Effector CD8-positive, alpha-beta T cell (primary cell): Measurements from ENCODE around the gene SLC25A4.
"Not testable (repeated sequence)": the region's sequence is repeated elsewhere in the genome, so short reads cannot be mapped to it uniquely, and the experiment has no call there.

Source experiments
- DNase-seq: peaks from one replicate; lab custom pipeline; 2025; lab: John Stamatoyannopoulos, UW
- total RNA-seq, 4 experiments: gene quantifications; one replicate each; lab custom pipeline; 2026; lab: John Stamatoyannopoulos, UW

SLC25A4 gene
- total RNA-seq = 8.7 to 15.8 (median 13.0) reads per million in 4 experiments

- peak; percentile 83 for DNase-seq
Measured at GRCh38 chr4:185142912-185143600, at the start of gene SLC25A4. Gene SLC25A4 (plus strand): TSS chr4:185143266. CDS start chr4:185143373, 107 bp downstream.

- no peak for DNase-seq
Measured at GRCh38 chr4:185093603-185094002, 49.5 kb upstream of the SLC25A4 start.

GRCh38 chr4:185096032-185096653, 46.9 kb upstream of the SLC25A4 start:
- no peak for DNase-seq

- no peak for DNase-seq
Measured at GRCh38 chr4:185098474-185098873, 44.6 kb upstream of the SLC25A4 start.

- no peak for DNase-seq
Measured at GRCh38 chr4:185099024-185099682, 43.9 kb upstream of the SLC25A4 start.

- no peak for DNase-seq
Measured at GRCh38 chr4:185099940-185100339, 43.1 kb upstream of the SLC25A4 start.

DNA sequence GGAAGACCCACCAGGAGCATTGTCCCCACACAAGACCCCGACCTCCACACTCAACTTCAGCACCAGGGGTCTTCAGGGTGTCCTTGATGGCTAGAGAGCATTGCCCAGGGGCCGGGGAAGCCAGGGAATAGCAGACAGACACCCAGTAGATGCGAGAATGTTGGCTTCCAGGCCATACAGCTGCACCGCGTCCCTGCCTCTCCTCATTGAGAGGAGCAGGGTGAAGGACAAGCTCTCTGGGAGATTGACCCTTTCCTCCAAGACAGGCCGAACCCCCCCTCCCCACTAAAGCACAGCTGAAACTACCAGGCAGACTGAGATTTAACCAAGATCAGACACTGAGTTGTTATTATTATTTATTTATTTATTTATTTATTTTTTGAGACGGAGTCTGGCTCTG, 42.6 kb upstream of the SLC25A4 start:
- no peak for DNase-seq

- DNase-seq = no peak
Measured at GRCh38 chr4:185101354-185101890, 41.6 kb upstream of the SLC25A4 start.

- no peak for DNase-seq
Measured at GRCh38 chr4:185104733-185105132, 38.3 kb upstream of the SLC25A4 start.

- no peak for DNase-seq
Measured at GRCh38 chr4:185106353-185106752, 36.7 kb upstream of the SLC25A4 start.

DNA sequence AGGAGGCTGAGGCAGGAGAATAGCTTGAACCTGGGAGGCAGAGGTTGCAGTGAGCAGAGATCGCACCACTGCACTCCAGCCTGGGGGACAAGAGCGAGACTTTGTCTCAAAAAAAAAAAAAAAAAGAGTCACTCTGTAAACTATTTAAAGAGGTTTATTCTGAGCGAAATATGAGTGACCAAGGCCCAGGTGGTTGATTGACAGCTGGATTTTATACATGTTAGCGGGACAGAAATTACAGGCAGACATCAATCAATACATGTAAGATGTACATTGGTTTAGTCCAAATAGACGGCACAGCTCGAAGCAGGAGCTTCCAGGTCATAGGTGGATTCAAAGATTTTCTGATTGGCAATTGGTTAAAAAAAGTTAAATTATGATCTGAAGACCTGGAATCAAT, 35.5 kb upstream of the SLC25A4 start:
- not testable (repeated sequence) for DNase-seq

DNA sequence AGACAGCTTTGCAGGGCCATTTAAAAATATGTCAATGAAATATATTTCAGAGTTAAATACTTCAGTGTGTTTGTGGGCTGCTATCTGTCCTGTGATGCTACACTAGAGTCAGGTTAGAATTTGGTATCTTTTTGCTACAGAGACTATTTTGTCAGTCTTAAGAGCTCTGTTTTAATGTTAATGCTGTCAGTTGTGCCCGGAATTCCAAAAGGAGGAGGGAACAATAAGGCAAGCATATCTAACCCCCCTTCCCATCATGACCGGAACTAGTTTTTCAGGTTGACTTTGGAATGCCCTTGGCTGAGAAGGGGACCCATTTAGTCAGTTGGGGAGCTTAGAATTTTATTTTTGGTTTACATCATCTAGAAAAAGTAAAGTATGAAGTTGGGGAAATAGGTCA, 34.9 kb upstream of the SLC25A4 start:
- no peak for DNase-seq

GRCh38 chr4:185108669-185109068, 34.4 kb upstream of the SLC25A4 start:
- no peak for DNase-seq

DNA sequence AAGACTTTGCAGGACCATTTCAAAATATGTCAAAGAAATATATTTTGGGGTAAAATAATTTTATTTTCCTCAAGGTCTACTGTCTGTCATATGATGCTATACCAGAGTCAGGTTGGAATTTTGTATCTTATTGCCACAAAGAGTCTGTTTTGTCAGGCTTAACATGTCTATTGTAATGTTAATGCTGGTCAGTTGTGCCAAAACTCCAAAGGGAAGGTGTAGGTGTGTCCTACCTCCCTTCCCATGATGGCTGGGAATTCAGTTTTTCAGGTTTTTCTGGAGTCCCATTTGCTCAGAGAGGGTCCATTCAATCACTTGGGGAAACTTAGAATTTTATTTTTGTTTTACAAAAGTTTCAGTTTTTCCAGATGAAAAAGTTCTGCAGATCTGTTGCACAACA, 33.3 kb upstream of the SLC25A4 start:
- DNase-seq = no peak

DNA sequence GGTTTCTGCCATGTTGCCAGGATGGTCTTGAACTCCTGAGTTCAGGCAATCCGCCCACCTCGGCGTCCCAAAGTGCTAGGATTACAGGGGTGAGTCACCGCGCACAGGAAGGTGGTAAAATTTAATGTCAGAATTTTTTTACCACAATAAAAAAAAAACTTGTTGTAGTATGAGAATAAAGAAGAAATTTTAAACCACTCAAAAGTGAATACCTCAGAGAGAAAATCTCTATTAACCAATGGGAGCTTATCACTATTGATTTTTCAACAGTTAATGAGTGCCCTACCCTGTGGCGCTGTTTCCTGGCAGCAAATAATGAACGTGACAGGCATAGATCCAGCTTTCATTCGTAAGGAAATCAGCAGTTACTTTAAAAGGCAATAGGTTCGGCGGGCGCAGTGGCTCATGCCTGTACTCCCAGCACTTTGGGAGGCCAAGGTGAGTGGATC, 32.7 kb upstream of the SLC25A4 start:
- no peak for DNase-seq

- no peak for DNase-seq
Measured at GRCh38 chr4:185112104-185112503, 31.0 kb upstream of the SLC25A4 start.

GRCh38 chr4:185113340-185113739, 29.7 kb upstream of the SLC25A4 start:
- DNase-seq = no peak

DNA sequence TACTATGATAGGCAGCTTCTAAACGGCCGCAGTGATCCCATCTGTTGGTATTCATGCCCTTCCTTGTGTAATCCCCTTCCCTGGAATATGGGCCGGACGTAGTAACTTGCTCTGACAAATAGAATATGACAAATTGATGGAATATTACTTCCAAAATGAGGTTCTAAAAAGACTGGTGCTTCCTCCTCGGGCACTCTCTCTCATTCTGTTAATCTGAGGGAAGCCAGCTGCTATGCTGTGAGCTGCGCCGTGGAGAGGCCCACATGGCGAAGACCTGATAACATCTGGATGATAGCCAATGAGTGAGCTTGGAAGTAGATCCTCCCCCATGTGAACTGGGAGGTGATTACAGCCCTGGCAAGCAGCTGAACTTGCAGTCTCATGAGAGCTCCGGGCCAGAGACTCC, 27.2 kb upstream of the SLC25A4 start:
- no peak for DNase-seq

DNA sequence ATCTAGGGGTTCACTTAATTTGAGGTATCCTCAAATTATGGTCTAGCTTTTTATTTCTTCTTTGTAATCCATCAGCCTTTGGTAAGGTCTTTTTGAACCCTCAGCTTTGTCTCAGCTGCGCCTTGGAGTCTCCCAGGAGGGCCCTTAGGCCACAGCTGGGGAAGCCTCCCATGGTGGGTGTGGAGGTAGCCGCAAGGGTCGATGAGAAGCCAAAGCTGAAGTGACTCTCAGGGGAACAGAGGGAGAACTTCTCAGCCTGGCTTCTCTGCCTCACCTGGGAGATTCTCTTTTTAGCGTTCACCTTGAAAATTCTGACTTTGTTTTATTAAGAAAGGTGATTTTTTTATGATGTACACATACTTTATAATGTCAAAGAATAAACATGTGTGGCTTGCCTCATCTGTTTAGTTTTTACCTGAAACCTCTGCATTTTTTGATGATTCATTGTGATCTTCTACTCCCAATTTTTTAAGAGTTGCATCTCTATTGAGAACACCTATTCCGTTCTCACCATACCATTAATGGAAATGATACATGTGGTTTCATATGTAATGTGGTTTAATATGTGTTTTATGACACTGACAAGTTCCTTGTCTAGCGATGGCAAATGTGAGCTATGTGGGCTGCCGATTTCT, 25.6 kb upstream of the SLC25A4 start:
- no peak for DNase-seq

DNA sequence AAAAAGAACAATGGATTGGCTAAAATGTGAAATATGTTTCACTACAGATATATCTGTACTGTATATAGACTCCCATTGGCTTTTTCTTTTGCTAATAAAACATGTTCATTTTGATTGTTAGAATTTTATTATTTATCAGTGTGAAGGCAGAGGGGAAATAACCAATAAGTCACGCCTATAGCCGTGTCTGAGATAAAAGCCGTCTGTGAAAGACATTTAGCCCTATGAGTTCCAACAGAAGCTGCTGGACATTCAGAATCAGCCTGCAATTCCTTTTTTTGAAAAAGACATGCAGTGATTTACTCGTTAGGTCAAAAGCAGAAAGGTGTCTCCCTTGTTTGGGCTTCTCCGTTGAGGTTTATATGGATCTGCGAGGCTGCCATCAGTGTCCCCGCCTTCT, 24.2 kb upstream of the SLC25A4 start:
- no peak for DNase-seq

GRCh38 chr4:185119467-185119866, 23.6 kb upstream of the SLC25A4 start:
- not testable (repeated sequence) for DNase-seq

GRCh38 chr4:185119927-185120630, 23.0 kb upstream of the SLC25A4 start:
- no peak for DNase-seq
